ENCODE data around the gene GPR42. TPM values are rescaled to one million over a fixed set of nuclear protein-coding genes. Genes with fewer than 3 reads are reported as not detected.

The GPR42 gene
- total RNA-seq, 4 donors from 2014 or later, result 0.51 TPM; not detected in 3

- no peak for TF ChIP-seq CTCF (IDR thresholded peaks at IDR 0.05; ENCODE audit: low read depth)
These were observed 36.8 kb downstream of the GPR42 start for GRCh38 chr19:35407619-35408018.

- TF ChIP-seq CTCF (IDR thresholded peaks at IDR 0.05; ENCODE audit: low read depth), result no peak
These were observed 37.7 kb downstream of the GPR42 start for GRCh38 chr19:35408284-35409171.

- TF ChIP-seq CTCF (IDR thresholded peaks at IDR 0.05; ENCODE audit: low read depth), result no peak
These were observed 38.3 kb downstream of the GPR42 start for GRCh38 chr19:35409191-35409590.

DNA sequence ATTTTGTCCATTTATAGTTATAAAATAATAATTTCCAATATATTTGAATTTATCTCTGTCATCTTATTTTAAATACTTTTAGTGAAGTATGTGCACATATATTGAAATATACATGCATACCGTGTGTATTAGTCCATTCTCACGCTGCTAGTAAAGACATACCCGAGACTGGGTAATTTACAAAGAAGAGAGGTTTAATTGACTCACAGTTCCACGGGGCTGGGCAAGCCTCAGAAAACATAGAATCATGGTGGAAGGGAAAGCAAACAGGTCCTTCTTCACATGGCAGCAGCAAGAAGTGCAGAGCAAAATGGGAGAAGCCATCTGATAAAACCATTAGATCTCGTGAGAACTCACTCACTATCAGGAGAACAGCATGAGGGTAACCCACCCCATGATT is 39.6 kb downstream of the GPR42 start:
- TF ChIP-seq CTCF (IDR thresholded peaks at IDR 0.05; ENCODE audit: low read depth), result no peak

DNA sequence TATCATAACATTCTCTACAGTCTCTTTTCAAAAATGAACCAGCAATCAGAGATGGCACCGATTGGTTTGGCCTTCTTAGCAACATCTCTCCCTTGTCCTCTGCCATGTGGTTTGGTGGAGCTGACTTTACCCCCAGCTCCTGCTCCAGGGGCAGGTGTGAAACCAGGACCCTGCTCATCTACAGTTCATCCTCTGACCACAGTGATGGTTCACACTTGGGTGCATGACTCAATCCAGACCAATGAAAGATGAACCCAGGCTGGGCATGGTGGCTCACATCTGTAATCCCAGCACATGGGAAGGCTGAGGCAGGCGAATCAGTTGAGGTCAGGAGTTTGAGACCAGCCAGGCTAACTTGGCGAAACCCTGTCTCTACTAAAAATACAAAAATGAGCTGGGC is 43.6 kb downstream of the GPR42 start:
- TF ChIP-seq CTCF (IDR thresholded peaks at IDR 0.05; ENCODE audit: low read depth), result no peak

DNA sequence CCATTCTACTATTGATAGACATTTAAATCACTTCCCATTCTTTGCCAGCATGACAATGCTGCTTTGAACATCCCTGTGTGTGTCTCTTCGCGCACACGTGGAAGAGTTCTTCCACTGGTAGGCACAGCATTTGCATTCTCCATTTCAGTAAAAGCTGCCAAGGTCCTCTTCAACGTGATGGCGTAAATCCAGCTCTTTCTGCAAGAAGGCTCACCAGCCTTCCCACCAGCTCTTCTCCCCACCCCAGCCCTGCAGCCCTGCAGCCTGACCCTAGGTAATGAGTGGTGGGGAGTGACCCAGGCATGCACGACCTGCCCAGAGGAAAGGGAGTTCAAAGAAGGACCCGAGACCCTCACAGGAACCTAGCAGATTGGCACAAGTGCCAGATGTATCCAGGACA is 45.5 kb downstream of the GPR42 start:
- no peak for TF ChIP-seq CTCF (IDR thresholded peaks at IDR 0.05; ENCODE audit: low read depth)

- no peak for TF ChIP-seq CTCF (IDR thresholded peaks at IDR 0.05; ENCODE audit: low read depth)
These were observed 46.4 kb downstream of the GPR42 start for GRCh38 chr19:35417278-35417677.
